ENCODE data around the gene DTYMK. TPM values are rescaled to one million over a fixed set of nuclear protein-coding genes. Genes with fewer than 3 reads are reported as not detected.

DTYMK gene
- total and polyA plus RNA-seq, 2 donors (not counting 3 experiments of a cell fraction or from before 2014, with no cell fraction given), result 67.0 to 104 TPM

DNA sequence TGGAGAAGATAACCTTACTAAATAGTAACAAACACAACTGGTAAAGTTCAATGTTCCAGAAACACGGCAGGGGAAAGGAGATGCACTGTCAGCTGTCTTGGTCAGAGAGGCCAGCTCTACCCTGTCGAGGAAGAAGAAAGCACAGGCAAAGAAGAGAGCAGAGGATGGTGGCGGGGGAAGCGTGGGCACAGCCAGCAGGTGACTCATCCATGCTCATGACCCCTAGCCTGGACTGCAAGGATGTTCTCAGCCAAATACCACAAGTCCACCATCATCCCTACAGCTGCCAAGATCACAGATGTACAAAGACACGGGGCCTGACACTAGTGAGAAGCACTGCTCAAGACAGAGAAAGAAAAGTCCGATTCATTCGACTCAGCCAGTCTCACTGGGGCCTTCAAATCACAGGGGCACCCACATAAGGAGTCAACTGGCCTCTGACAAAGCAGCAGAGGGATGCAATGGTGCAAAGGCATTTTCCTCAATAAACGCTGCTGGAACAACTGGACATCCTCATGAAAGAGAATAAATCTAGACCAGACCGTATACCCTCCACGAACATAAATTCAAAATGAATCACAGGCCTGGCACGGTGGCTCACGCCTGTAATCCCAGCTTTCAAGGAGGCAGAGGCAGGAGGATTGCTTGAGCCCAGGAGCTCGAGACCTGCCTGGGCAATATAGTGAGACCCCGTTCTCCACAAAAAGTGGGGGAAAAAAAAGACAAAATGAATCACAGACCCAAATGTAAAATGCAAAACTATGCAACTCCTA, 5.6 kb downstream of the DTYMK start:
- peaks cover 4 to 26% of the 10 kb centered on the region in 2 experiments for H3K36me3 ChIP-seq (ENCODE audit: control insufficient read depth in 2 of 2, extremely low read depth in 1 of 2, insufficient read depth in 2 of 2, low read length in 2 of 2)
- peaks cover 26% of the 10 kb centered on the region for H3K79me2 ChIP-seq (ENCODE audit: control insufficient read depth, insufficient read depth, low read length)
- peak; percentile 52 for DNase-seq (ENCODE audit: low read depth, low spot score)
- intact Hi-C loops (cut with micrococcal nuclease) (no loop called here), dilution Hi-C loops (cut with MboI; ENCODE audit: extremely low pct_ligation_motif_present, low sequenced_read_pairs) (no loop called here)
- peaks cover 15% of the 10 kb centered on the region for H3K4me1 ChIP-seq (ENCODE audit: control insufficient read depth, extremely low read depth, insufficient read depth, low read length)
- H3K9ac ChIP-seq (replicated peaks; ENCODE audit: extremely low read depth, insufficient read depth, low read length), result no peak overlapping the region
- no TSS peak for BruUV-seq (replicated peaks)
- CTCF ChIA-PET, result interaction anchor here (1.6 to 2.2 kb wide), 2 partner anchors 15 to 22 kb away, joined by 5 to 8 read pairs; no protein-coding TSS in a partner anchor
- FAIRE-seq, result peak; percentile 87
- H3K9me3 ChIP-seq (replicated peaks; ENCODE audit: control insufficient read depth, insufficient read depth, low read length), result no peaks in the 10 kb centered on the region
- H2AFZ ChIP-seq (ENCODE audit: low read depth, low read length), result no peak overlapping the region
- H3K27ac ChIP-seq (ENCODE audit: insufficient read depth, low read depth, low read length), result peak overlapping the region; percentile 41
- H3K9me1 ChIP-seq (replicated peaks; ENCODE audit: control insufficient read depth, extremely low read depth, insufficient read depth, low read length), result no peaks in the 10 kb centered on the region
- no peak overlapping the region for H3K4me2 ChIP-seq (ENCODE audit: insufficient read depth, low read length)
- H3K27me3 ChIP-seq (ENCODE audit: control insufficient read depth in 2 of 2, insufficient read depth in 2 of 2, low read length in 2 of 2), result no peaks in the 10 kb centered on the region
- TF ChIP-seq FOS (IDR thresholded peaks at IDR 0.05; ENCODE audit: borderline replicate concordance, insufficient read depth, low read length) (peak; percentile 68), GATA2 (IDR thresholded peaks at IDR 0.05; ENCODE audit: insufficient read depth, insufficient read length, low read depth, low read length) (no peak), JUN (IDR thresholded peaks at IDR 0.05; ENCODE audit: borderline replicate concordance, insufficient read depth, insufficient read length, low read depth) (peak; percentile 50), EZH2 (IDR thresholded peaks at IDR 0.05; ENCODE audit: borderline replicate concordance, low read depth, low read length, severe bottlenecking) (no peak), POLR2A (IDR thresholded peaks at IDR 0.05; ENCODE audit: low read depth, low read length) (no peak), MYC (IDR thresholded peaks at IDR 0.05; ENCODE audit: low read depth, low read length) (no peak), POLR2AphosphoS5 (IDR thresholded peaks at IDR 0.05; ENCODE audit: insufficient read depth, low read depth, low read length) (peak; percentile 31)
- H3K4me3 ChIP-seq (replicated peaks in 1 of 3; ENCODE audit: insufficient read depth in 1 of 3, low read depth in 1 of 3, low read length in 3 of 3), result no peak overlapping the region
- POLR2A ChIA-PET, result no interaction called here
- H4K20me1 ChIP-seq (replicated peaks; ENCODE audit: control insufficient read depth, extremely low read depth, insufficient read depth, low read length), result no peaks in the 10 kb centered on the region

DNA sequence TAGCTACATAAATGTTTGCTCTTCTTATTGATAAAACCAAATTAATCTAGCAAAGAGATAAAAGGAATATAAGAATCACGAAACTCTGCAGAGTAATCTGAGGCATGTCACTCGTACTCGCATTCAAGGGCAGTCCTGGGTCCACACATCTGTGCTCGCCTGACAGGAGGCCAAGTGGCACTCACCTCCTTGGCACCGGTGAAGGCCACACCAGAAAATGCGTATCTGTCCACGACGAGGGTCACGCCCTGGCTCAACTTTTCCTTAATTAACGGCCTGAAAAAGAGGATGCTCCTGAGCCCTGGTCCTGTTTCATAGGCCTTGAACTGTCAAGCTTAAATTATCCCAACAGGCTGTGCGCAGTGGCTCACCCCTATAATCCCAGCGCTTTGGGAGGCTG, 6.6 kb downstream of the DTYMK start:
- H4K20me1 ChIP-seq (replicated peaks; ENCODE audit: control insufficient read depth, extremely low read depth, insufficient read depth, low read length), result no peaks in the 10 kb centered on the region
- no peak for FAIRE-seq
- no peaks in the 10 kb centered on the region for H3K27me3 ChIP-seq (ENCODE audit: control insufficient read depth in 2 of 2, insufficient read depth in 2 of 2, low read length in 2 of 2)
- no peaks in the 10 kb centered on the region for H3K9me3 ChIP-seq (replicated peaks; ENCODE audit: control insufficient read depth, insufficient read depth, low read length)
- CTCF ChIA-PET, result interaction anchor here (1.6 to 2.2 kb wide), 2 partner anchors 14 to 21 kb away, joined by 5 to 8 read pairs; no protein-coding TSS in a partner anchor
- no peaks in the 10 kb centered on the region for H3K9me1 ChIP-seq (replicated peaks; ENCODE audit: control insufficient read depth, extremely low read depth, insufficient read depth, low read length)
- intact Hi-C loops (cut with micrococcal nuclease) (no loop called here), dilution Hi-C loops (cut with MboI; ENCODE audit: extremely low pct_ligation_motif_present, low sequenced_read_pairs) (no loop called here)
- peaks cover 6 to 26% of the 10 kb centered on the region in 2 experiments for H3K36me3 ChIP-seq (ENCODE audit: control insufficient read depth in 2 of 2, extremely low read depth in 1 of 2, insufficient read depth in 2 of 2, low read length in 2 of 2)
- no peak overlapping the region for H3K27ac ChIP-seq (ENCODE audit: insufficient read depth, low read depth, low read length)
- H2AFZ ChIP-seq (ENCODE audit: low read depth, low read length), result no peak overlapping the region
- BruUV-seq (replicated peaks), result no TSS peak
- no peak overlapping the region for H3K9ac ChIP-seq (replicated peaks; ENCODE audit: extremely low read depth, insufficient read depth, low read length)
- no peak for DNase-seq (ENCODE audit: low read depth, low spot score)
- no peak overlapping the region for H3K4me2 ChIP-seq (ENCODE audit: insufficient read depth, low read length)
- peaks cover 19% of the 10 kb centered on the region for H3K79me2 ChIP-seq (ENCODE audit: control insufficient read depth, insufficient read depth, low read length)
- no peak overlapping the region for H3K4me3 ChIP-seq (replicated peaks in 1 of 3; ENCODE audit: insufficient read depth in 1 of 3, low read depth in 1 of 3, low read length in 3 of 3)
- POLR2A ChIA-PET, result no interaction called here
- TF ChIP-seq, protein P1, sequence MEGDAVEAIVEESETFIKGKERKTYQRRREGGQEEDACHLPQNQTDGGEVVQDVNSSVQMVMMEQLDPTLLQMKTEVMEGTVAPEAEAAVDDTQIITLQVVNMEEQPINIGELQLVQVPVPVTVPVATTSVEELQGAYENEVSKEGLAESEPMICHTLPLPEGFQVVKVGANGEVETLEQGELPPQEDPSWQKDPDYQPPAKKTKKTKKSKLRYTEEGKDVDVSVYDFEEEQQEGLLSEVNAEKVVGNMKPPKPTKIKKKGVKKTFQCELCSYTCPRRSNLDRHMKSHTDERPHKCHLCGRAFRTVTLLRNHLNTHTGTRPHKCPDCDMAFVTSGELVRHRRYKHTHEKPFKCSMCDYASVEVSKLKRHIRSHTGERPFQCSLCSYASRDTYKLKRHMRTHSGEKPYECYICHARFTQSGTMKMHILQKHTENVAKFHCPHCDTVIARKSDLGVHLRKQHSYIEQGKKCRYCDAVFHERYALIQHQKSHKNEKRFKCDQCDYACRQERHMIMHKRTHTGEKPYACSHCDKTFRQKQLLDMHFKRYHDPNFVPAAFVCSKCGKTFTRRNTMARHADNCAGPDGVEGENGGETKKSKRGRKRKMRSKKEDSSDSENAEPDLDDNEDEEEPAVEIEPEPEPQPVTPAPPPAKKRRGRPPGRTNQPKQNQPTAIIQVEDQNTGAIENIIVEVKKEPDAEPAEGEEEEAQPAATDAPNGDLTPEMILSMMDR (IDR thresholded peaks at IDR 0.05; ENCODE audit: extremely low read depth in 1 of 2, insufficient read depth in 1 of 2, low read depth in 1 of 2, low read length in 2 of 2), result no peak
- no peak for TF ChIP-seq GATA2 (IDR thresholded peaks at IDR 0.05; ENCODE audit: insufficient read depth, insufficient read length, low read depth, low read length)
- TF ChIP-seq POLR2A (IDR thresholded peaks at IDR 0.05; ENCODE audit: low read depth, low read length), result no peak
- TF ChIP-seq POLR2AphosphoS5 (IDR thresholded peaks at IDR 0.05; ENCODE audit: insufficient read depth, low read depth, low read length), result no peak
- TF ChIP-seq, protein P2, sequence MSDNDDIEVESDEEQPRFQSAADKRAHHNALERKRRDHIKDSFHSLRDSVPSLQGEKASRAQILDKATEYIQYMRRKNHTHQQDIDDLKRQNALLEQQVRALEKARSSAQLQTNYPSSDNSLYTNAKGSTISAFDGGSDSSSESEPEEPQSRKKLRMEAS (IDR thresholded peaks at IDR 0.05; ENCODE audit: insufficient read depth, insufficient read length), result no peak
- TF ChIP-seq MYC (IDR thresholded peaks at IDR 0.05; ENCODE audit: low read depth, low read length), result no peak
- no peak for TF ChIP-seq EZH2 (IDR thresholded peaks at IDR 0.05; ENCODE audit: borderline replicate concordance, low read depth, low read length, severe bottlenecking)
- TF ChIP-seq FOS (IDR thresholded peaks at IDR 0.05; ENCODE audit: borderline replicate concordance, insufficient read depth, low read length), result no peak
- TF ChIP-seq JUN (IDR thresholded peaks at IDR 0.05; ENCODE audit: borderline replicate concordance, insufficient read depth, insufficient read length, low read depth), result no peak
- peaks cover 11% of the 10 kb centered on the region for H3K4me1 ChIP-seq (ENCODE audit: control insufficient read depth, extremely low read depth, insufficient read depth, low read length)
